Erythroblast (primary cell): Measurements from ENCODE around the gene STOM.
A peak's percentile ranks its signal among the peaks of the same experiment; 100 is the strongest.

Source experiments
- DNase-seq, 2 experiments: peaks; one replicate each; lab custom pipeline; 2025; lab: John Stamatoyannopoulos, UW
- GATA1 ChIP-seq: IDR thresholded peaks from 2 replicates; pipeline ENCODE4 v1.6.1; 2011; ENCODE audit warnings: low read depth, mild to moderate bottlenecking, control low read depth, low read length, moderate library complexity
- POLR2A ChIP-seq: IDR thresholded peaks from 2 replicates; pipeline ENCODE4 v1.6.1; 2011; ENCODE audit warnings: mild to moderate bottlenecking, low read length

STOM gene

GRCh38 chr9:121289772-121290370 is 80.2 kb downstream of the STOM start:
- TF ChIP-seq GATA1 (no peak), POLR2A (no peak)
- peak; percentile 12 to 45 for DNase-seq

GRCh38 chr9:121289026-121289771 is 80.9 kb downstream of the STOM start:
- DNase-seq = no peak
- TF ChIP-seq GATA1 (no peak), POLR2A (no peak)
